Stimulated activated CD8-positive, alpha-beta memory T cell treated with anti-CD3 and anti-CD28 coated beads, Interleukin-12 subunit alpha, Interleukin-12 subunit beta, amount 100 ng/mL, for 24 hours (primary cell): ENCODE measurements around the gene ASMTL.
"Not testable (repeated sequence)": the region's sequence is repeated elsewhere in the genome, so short reads cannot be mapped to it uniquely, and the experiment has no call there.

Experiments
- DNase-seq: peaks from one replicate; pipeline ENCODE4 v3.0.0-alpha.2; 2020; ENCODE audit errors: extremely low read depth

ASMTL gene, protein sequence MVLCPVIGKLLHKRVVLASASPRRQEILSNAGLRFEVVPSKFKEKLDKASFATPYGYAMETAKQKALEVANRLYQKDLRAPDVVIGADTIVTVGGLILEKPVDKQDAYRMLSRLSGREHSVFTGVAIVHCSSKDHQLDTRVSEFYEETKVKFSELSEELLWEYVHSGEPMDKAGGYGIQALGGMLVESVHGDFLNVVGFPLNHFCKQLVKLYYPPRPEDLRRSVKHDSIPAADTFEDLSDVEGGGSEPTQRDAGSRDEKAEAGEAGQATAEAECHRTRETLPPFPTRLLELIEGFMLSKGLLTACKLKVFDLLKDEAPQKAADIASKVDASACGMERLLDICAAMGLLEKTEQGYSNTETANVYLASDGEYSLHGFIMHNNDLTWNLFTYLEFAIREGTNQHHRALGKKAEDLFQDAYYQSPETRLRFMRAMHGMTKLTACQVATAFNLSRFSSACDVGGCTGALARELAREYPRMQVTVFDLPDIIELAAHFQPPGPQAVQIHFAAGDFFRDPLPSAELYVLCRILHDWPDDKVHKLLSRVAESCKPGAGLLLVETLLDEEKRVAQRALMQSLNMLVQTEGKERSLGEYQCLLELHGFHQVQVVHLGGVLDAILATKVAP

DNA sequence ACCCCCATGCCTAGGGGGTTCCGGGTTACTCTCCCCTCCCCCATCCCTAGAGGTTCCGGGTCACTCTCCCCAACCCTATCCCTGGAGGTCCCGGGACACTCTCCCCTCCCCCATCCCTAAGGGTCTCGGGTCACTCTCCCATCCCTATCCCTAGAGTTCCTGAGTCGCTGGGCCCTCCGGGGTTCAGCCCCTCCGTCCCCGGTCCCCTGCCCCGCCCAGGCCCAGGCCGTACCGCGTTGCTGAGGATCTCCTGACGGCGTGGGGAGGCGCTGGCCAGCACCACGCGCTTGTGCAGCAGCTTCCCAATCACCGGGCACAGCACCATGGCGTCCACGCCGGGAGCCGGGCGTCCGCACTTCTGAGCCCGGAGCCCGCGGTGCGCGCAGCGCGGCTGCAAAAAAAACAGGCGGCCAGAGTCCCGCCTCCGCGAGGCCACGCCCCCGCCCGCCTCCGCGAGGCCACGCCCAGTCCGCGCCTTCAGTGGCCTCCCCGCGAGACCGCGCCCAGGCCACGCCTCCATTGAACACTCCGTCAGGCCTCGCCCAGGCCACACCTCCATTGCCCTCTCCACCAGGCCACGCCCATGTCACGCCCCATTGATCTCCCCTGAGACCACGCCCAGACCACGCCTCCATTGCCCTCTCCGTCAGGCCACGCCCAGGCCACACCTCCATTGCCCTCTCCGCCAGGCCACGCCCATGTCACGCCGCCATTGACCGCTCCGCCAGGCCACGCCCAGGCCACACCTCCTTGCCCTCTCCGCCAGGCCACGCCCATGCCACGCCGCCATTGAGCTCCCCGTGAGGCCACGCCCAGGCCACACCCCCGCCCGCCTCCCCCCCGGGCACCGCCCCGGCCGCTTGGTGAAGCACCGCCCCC lies at the start of gene ASMTL:
Gene ASMTL (minus strand): TSS at position 394 of the 879 bp plus-strand sequence. CDS start 69 bp downstream, at position 325.
- DNase-seq = peak; percentile 100

DNA sequence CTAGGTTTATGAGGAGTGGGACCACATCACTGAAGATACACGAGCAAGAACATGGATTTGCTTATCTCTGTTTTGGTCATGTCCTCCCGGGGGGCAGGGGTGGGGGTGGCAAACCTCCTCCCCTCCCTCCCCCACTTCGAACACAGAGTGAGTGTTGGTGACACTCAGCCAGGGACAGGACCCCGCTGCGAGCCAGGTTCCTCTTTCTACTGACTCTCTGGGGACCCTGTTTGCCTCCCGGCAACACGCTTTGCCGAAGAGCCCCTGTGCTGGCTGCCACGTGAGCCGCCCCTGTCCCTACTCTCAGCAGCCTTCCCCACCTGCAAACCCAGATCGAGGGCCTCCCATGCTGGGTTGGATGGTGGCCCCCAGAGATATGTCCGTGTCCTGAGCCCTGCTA lies 49.5 kb upstream of the ASMTL start:
- DNase-seq = no peak

DNA sequence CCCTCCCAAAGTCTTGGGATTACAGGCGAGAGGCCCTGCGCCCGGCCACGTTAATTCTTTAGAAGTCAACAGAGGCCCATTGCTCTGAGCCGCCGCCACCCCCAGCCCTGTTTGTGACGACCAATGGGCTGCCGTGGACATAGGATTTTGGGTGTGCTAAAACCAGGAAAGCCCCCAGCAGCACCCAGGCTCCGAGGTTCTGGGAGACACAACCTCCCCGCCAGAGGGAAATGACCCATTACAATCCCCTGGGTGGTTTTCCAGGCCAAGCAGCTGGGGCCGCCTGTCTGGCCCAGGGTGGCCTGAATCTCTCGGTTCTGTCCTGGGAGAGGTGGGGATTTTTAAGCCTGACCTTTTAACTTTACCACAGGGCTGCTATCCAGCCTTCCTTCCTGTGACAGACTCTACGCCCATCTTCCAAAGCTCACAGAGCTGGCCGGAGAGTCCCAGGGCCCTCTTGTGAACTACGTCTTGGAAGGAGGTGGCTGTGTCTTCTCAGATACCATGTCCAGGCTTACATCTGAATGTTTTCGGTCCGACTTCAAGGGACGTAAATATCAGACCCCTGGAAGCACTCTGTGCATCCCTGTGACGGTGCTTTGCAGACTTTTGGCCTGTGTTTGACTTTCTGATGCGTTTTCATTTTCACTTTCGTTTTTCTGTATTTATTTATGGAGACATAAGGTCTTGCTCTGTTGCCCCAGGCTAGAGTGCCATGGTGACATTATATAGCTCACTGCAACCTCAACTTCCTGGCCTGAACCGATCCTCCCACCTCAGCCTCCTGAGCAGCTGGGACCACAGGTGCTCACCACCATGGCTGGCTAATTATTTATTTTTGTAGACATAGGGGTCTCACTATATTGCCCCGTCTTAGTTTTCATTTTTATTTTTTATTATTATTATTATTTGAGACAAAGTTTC lies 48.3 kb upstream of the ASMTL start:
- no peak for DNase-seq

DNA sequence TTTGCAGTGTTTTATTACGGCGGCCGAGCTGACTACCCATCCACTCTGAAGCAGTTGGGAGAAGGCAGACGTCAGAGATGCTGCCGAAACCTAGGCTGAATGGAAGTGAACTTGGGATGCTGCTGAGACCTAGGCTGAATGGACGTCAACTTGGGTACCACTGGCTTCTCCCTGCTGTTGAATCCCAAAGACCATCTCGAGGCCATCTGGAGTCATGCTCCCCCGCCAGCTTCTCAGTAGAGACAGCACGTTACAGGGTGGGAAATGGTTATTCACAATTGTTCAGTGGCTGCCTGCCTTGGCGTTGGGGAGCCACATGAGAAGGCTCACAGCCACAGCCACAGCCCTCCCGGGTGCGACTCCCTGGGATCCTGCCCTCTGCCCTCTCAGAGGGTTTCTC lies 43.4 kb upstream of the ASMTL start:
- no peak for DNase-seq

DNA sequence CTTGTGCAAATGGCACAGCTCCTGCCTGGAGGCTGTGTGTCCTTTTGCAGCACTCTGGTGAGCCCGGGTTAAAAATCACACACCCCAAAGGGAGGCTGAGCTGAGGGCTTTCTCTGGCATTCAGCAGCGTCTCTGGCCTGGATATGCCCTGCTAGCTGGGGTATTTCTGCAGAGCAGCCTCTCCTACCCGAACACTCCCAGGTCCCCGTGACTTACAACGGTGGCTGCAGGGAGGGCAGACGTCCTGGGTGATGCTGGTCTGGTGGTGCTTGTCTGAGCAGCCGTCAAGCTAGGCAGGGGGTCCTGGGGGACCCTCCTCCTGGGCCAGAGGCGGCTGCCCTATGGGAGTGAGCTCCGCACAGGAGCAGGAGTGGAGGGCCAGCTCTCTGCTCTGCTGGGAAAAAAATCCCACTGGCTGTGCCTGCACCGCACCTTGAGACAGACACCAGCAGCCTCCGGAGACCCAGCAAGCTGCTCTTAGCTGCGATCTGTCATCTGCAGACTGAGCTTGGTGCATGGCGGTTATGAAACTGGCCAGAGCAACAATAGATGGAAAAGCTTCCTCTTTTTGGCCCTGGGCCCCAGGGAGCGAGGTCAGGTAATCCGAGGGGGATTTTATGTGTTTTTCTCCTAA lies 41.3 kb upstream of the ASMTL start:
- no peak for DNase-seq

DNA sequence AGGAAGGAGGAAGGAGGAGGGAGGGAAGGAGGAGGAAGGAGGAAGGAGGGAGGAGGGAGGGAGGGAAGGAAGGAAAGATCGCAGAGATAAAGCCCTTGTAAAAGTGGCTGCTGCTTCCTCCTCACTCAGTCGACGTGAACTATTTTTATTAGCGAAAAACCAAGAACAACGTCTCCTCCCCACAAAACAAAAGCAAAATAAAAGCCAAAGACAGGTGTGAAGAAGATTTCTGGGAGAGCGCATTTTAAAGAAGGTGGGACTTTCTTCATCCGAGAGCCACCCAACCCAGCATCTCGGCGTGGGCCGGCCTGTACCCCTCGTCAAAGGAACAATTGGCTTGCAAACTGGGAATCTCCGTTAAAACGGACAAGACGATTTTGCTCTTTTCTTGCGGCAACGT lies 40.7 kb upstream of the ASMTL start:
- DNase-seq = no peak

DNA sequence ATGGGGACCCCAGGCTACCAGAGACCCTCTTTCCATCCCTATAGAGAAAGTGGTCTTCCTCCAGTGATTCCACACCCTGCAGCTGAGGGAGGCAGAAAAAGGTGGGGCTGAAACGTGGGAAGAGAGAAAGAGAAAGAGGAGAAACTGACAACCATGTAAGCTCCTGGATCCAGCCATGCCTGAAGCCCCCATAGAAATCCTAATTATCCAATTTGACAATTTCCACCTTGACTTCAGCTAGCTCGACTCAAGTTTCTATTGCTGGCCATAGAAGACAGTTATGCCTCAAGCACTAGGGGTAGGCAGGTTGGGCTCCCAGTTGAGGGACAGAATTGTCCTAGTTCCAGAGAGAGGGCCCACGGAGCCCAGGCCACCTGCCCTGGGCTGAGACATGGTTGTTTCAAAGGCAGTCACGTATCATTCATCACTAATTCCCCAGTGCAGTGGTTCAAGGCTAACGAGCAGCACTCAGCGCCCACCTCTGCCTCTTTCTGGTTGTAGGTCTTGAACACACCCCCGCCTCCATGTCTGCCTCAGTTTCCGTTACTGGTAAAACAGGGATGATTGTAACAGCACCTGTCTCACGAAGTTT lies 39.8 kb upstream of the ASMTL start:
- DNase-seq = no peak

DNA sequence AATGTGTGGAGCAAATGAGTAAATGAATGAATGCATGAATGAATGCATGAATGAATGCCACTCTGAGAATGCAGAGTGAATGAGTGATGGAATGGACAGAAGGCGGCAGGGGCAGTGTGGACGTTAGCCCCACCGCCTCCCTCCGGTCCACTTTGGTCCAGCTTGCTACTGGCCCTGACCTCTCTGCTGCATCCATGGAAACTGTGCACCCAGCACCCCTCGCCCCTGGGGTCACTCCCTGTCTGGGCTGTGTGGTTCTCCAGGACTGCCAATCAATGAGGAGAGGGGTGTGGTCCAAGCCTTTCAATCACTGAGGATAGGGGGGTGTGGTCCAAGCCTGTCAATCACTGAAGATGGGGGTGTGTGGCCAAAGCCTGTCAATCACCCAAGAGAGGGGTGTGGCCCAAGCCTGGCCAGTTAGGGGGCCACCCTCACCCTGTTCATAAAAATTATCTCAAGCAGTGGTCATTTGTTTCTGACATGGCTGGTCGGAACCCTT lies 39.2 kb upstream of the ASMTL start:
- no peak for DNase-seq

DNA sequence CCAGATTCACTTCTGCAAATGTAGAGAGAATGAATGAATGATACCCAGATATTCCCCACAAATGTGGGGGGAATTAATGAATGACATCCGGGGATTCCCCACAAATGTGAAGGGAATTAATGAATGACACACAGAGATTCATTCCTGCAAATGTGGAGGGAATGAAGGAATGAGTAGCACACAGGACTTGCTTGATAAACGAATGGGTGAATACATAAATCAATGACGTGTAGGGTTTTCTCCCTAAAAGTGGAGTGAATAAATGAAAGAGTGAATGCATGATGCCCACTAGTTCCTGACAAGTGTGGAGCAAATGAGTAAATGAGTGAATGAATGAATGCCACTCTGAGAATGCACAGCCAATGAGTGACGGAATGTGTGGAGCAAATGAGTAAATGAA lies 38.5 kb upstream of the ASMTL start:
- not testable (repeated sequence) for DNase-seq

DNA sequence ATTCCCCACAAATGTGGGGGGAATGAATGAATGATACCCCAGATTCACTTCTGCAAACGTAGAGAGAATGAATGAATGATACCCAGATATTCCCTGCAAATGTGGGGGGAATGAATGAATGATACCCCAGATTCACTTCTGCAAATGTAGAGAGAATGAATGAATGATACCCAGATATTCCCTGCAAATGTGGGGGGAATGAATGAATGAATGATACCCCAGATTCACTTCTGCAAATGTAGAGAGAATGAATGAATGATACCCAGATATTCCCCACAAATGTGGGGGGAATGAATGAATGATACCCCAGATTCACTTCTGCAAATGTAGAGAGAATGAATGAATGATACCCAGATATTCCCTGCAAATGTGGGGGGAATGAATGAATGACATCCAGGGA lies 38.0 kb upstream of the ASMTL start:
- not testable (repeated sequence) for DNase-seq

DNA sequence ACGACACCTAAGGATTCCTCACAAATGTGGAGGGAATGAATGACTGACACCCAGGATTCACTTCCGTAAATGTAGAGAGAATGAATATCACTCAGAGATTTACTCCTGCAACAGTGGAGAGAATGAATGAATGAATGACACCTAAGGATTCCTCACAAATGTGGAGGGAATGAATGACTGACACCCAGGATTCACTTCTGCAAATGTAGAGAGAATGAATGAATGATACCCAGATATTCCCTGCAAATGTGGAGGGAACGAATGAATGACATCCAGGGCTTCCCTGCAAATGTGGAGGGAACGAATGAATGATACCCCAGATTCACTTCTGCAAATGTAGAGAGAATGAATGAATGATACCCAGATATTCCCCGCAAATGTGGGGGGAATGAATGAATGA lies 36.6 kb upstream of the ASMTL start:
- not testable (repeated sequence) for DNase-seq

DNA sequence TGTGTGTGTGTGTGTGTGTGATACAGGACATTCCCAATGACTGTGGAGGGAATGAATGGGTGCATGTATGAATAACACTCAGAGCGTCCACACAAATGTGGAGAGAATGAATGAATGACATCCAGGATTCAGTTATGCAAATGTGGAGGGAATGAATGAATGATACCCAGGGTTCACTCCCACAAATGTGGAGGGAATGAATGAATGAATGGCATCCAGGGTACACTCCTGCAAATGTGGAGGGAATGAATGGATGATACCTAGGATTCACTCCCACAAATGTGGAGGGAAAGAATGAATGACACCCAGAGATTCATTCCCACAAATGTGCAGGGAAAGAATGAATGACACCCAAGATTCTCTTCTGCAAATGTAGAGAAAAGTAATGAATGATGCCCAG lies 36.0 kb upstream of the ASMTL start:
- no peak for DNase-seq

DNA sequence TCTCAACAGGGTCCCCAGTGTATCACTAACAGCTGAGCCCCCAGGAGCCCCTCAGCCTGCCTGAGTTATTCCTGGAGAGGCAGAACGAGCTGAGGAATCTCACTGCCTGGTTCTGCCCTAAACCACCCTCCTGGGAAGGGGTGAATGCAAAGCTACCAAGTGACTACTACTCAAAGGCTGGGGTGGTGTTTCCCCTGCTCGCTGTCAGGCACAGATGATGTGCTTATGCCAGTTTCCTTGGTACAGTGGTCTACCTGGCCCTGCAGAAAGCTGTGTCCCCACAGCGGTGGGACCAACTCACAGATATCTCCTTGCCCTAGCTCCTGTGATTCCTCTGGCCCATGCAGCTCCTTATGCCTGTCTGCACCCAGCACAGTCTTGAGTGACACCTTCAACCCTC lies 35.4 kb upstream of the ASMTL start:
- no peak for DNase-seq

DNA sequence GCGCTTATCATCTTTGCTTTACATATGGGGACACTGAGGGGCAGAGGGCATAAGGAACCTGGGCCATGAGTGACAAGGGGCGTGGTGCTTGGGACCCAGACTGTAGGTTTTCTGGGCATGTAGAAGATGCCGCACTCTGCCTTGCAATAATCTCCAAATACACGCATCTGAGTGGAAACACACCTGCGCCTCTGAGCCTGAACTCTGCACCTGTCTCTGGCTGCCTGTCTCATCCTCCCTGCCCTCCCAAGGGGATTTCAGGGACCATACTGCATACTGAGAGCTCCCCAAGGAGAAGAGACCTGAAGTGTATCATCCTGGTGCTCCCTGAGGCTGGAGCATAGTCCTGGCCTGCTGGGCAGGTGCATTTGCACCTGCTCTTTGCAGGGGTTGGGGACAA lies 34.7 kb upstream of the ASMTL start:
- no peak for DNase-seq

DNA sequence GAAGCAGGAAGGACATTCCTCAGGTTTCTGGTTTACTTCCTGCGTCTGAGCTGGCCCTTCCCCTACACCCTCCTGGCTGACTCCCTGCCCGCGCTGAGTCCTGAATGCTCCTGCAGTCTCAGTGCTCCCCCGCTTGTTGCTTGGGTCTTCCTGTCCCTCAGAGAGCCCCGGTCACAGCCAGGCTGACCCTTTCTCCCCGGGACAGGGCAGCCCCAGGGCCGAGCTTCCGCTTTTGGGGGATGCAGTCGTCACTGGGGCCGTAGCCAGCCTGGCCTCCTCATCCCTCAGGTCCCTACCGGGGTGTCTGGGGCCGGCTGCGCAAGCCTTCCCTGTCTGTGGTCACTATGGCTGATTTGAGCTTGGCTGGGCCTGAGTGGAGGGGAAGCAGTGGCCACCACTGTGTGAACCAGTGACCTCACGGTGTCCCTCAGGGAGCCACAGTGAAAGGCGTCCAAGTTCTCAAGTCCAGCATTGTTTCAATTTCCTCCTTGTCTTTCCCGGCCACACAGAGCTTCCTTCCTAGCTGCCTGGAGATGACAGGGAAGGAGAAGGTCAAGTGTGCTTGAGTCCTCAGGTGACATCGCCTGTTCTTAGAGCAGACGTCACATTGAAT lies 34.1 kb upstream of the ASMTL start:
- no peak for DNase-seq

DNA sequence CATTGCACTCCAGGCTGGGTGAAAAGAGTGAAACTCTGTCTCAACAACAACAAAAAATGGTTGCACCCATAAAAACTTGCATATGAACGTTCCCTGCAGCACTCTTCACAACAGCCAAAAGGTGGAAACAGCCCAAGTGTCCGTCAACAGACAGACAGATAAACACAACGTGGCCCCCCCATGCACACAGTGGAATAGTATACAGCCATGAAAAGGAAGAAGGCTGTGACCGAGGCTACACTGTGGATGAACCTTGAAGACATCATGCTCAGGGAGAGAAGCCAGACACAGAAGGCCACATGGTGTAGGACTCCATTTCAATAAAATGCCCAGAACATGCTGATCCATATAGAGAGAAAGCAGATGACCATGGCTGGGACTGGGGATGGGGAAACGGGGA lies 33.5 kb upstream of the ASMTL start:
- no peak for DNase-seq

DNA sequence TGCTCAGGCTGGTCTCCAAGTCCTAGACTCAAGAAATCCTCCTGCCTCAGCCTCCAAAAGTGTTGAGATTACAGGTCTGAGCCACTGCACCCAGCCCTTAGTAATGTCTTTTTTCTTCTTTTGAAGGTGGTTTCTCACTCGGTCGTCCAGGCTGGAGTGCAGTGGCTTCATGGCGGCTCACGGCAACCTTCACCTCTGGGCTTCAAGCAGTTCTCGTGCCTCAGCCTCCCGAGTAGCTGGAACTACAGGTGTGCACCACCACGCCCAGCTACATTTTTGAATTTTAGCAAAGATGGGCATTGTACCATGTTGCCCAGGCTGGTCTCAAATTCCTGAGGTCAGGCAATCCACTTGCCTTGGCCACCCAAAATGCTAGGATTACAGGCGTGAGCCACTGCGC lies 32.3 kb upstream of the ASMTL start:
- no peak for DNase-seq

DNA sequence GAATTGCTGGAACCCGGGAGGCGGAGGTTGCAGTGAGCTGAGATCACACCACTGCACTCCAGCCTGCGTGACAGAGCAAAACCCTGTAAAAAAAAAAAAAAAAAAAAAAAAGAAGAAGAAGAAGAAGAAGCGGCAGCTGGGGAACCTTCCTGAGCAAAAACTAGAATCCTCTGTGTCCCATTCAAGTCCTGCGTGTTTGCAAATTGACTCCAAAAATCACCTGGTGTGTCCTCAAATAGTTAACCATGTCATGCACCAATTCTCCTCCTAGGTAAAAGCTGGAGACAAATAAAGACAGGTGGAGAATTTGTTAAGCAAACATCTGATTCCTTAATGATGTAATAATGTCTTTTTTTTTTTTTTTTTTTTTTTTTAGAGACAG lies 31.9 kb upstream of the ASMTL start:
- DNase-seq = no peak

DNA sequence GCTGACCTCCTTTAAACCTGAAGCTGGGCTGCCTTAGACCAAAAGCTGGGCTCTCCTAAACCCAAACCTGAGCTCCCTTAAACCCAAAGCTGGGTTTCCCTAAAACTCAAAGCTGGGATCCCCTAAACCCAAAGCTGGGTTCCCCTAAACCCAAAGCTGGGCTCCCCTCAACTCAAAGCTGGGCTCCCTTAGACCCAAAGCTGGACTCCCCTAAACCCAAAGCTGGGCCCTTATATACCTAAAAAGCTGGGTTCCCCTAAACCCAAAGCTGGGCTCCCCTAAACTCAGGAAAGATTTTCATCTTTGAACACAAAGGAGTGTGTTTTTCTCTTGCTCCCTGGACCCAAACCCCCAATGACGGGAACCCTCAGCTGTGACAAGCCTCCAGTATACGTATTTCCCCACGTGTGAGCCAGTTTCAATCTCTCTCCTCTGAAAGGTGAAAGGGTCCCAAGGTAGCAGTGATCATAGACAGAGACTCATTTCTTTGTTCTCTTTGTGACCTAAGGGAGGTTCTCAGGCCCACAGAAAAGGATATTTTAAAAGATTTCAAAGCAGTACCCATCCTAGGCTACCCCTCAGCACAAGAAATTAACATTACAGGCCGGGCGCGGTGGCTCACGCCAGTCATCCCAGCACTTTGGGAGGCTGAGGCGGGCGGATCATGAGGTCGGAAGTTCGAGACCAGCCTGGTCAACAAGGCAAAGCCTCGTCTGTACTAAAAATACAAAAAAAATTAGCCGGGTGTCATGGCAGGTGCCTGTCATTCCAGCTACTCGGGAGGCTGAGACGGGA lies 31.3 kb upstream of the ASMTL start:
- no peak for DNase-seq
